Measurements from ENCODE around the gene LCE1D. TPM values are rescaled to one million over a fixed set of nuclear protein-coding genes. Genes with fewer than 3 reads are reported as not detected.

The LCE1D gene
- total RNA-seq, 1 experiment from 2014 or later: not detected

DNA sequence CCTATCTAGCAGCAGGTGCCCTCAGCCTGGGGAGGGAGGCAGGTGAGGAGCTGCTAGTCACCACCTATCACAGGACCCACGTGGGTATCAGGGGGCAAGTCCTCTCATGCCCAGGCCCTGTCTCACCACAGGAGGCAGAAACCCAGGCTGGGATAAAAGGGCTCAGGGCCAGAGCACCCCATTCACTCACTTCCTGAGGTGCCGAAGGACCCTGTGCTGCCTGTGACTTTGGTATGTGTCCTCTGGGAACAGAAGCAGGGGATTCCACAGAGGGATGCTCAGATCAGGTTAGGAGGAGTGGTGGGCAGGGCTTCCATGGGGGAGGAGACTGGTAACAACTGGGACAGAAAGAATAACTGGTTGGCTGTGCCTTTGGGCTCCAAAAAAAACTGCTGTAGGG lies 10.4 kb upstream of the LCE1D start, which contains the start of gene LCE1E:
TSS of gene LCE1E (plus strand) at position 181 of the 400 bp plus-strand sequence. CDS start 1,043 bp downstream, outside the sequence.
- Histone ChIP-seq H3K4me1 (ENCODE audit: control insufficient read depth in 1 of 2, insufficient read depth in 2 of 2, low read length in 2 of 2) (no peaks in the 10 kb centered on the region), H3K9ac (ENCODE audit: low read length) (no peak within 1 kb of the TSS), H3K4me2 (ENCODE audit: low read length) (no peak within 1 kb of the TSS), H4K20me1 (ENCODE audit: insufficient read depth) (no peaks in the 10 kb centered on the region), H3K9me3 (ENCODE audit: control insufficient read depth in 1 of 2, insufficient read depth in 1 of 2, low read depth in 1 of 2, low read length in 2 of 2) (no peaks in the 10 kb centered on the region), H3K79me2 (ENCODE audit: insufficient read depth, low read length) (no peaks in the 10 kb centered on the region), H3K4me3 (replicated peaks in 1 of 2; ENCODE audit: low read depth in 1 of 2, low read length in 2 of 2) (no peak within 1 kb of the TSS), H3K9me2 (ENCODE audit: insufficient read depth) (no peaks in the 10 kb centered on the region), H3K27me3 (ENCODE audit: insufficient read depth, low read length) (peaks cover 26% of the 10 kb centered on the region), H2AFZ (ENCODE audit: low read depth, low read length, poor library complexity, severe bottlenecking) (no peak within 1 kb of the TSS), H3K27ac (ENCODE audit: low read depth, low read length) (no peak within 1 kb of the TSS), H3K36me3 (ENCODE audit: control insufficient read depth in 1 of 2, insufficient read depth in 2 of 2, low read length in 2 of 2) (no peaks in the 10 kb centered on the region)
- TF ChIP-seq, protein P1, sequence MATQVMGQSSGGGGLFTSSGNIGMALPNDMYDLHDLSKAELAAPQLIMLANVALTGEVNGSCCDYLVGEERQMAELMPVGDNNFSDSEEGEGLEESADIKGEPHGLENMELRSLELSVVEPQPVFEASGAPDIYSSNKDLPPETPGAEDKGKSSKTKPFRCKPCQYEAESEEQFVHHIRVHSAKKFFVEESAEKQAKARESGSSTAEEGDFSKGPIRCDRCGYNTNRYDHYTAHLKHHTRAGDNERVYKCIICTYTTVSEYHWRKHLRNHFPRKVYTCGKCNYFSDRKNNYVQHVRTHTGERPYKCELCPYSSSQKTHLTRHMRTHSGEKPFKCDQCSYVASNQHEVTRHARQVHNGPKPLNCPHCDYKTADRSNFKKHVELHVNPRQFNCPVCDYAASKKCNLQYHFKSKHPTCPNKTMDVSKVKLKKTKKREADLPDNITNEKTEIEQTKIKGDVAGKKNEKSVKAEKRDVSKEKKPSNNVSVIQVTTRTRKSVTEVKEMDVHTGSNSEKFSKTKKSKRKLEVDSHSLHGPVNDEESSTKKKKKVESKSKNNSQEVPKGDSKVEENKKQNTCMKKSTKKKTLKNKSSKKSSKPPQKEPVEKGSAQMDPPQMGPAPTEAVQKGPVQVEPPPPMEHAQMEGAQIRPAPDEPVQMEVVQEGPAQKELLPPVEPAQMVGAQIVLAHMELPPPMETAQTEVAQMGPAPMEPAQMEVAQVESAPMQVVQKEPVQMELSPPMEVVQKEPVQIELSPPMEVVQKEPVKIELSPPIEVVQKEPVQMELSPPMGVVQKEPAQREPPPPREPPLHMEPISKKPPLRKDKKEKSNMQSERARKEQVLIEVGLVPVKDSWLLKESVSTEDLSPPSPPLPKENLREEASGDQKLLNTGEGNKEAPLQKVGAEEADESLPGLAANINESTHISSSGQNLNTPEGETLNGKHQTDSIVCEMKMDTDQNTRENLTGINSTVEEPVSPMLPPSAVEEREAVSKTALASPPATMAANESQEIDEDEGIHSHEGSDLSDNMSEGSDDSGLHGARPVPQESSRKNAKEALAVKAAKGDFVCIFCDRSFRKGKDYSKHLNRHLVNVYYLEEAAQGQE (IDR thresholded peaks at IDR 0.05; ENCODE audit: low read depth): no peak
- no peak for TF ChIP-seq EZH2phosphoT487 (IDR thresholded peaks at IDR 0.05; ENCODE audit: borderline replicate concordance)
- no peak for TF ChIP-seq POLR2AphosphoS5 (IDR thresholded peaks at IDR 0.05; ENCODE audit: low read depth, low read length)
- TF ChIP-seq ELF1 (IDR thresholded peaks at IDR 0.05; ENCODE audit: borderline replicate concordance, low read depth): no peak
- no peak for TF ChIP-seq JUND (IDR thresholded peaks at IDR 0.05)
- TF ChIP-seq EGR1 (IDR thresholded peaks at IDR 0.05; ENCODE audit: low read depth): no peak
- no peak for TF ChIP-seq ZFX (IDR thresholded peaks at IDR 0.05)
- TF ChIP-seq POLR2A (IDR thresholded peaks at IDR 0.05; ENCODE audit: borderline replicate concordance, extremely low read depth, insufficient read depth, insufficient read length): no peak
- no peak for TF ChIP-seq SRF (IDR thresholded peaks at IDR 0.05; ENCODE audit: low read depth)
- ATAC-seq (peak; percentile 76), DNase-seq (ENCODE audit: low read depth, low spot score) (no peak)
- RAD21 ChIA-PET (ENCODE audit: low non-redundant PET in 1 of 2, low total read pairs in 2 of 2, uncharacterized antibody in 2 of 2, unreplicated experiment in 2 of 2): no interaction called here
- CTCF ChIA-PET: interaction anchor here (2.0 kb wide), 1 partner anchor 9 kb away, joined by 4 read pairs; no protein-coding TSS in a partner anchor
- POLR2A ChIA-PET: no interaction called here
- no TSS peak for BruUV-seq (replicated peaks)
- intact Hi-C loops (cut with micrococcal nuclease): loop anchor here (1.0 kb wide), 1 partner anchor 13 kb away; no protein-coding TSS in a partner anchor

All from HCT116 (cell line).